Loucy (cell line): ENCODE data around the gene PNMA8C.

Experiments
- H2AFZ ChIP-seq: fragments of 200-600 bp; sonication (generic); 2 replicates; pipeline ENCODE4 v1.6.0; 2016; ENCODE audit warnings: antibody characterized with exemption, mild to moderate bottlenecking, low read length, moderate library complexity
- H3F3A ChIP-seq: fragments of 200-600 bp; 2 replicates; pipeline ENCODE4 v1.6.0; 2016; ENCODE audit warnings: antibody characterized with exemption, low read depth, mild to moderate bottlenecking
- H3K27me3 ChIP-seq: fragments of 200-600 bp; sonication (generic); 2 replicates; pipeline ENCODE4 v1.6.1; 2014; ENCODE audit warnings: low read length, mild to moderate bottlenecking; ENCODE audit not compliant: insufficient read depth, poor library complexity, severe bottlenecking
- H3K36me3 ChIP-seq: fragments of 200-600 bp; sonication (generic); 2 replicates; pipeline ENCODE4 v1.6.1; 2016; ENCODE audit warnings: low read length; ENCODE audit not compliant: insufficient read depth
- H3K4me1 ChIP-seq: fragments of 200-600 bp; sonication (generic); 2 replicates; pipeline ENCODE4 v1.5.1; 2014; ENCODE audit warnings: low read length, mild to moderate bottlenecking; ENCODE audit not compliant: insufficient read depth, poor library complexity, severe bottlenecking
- H3K4me2 ChIP-seq: fragments of 200-600 bp; sonication (generic); 2 replicates; pipeline ENCODE4 v1.6.0; 2014; ENCODE audit warnings: antibody characterized with exemption, low read length, low read depth, mild to moderate bottlenecking; ENCODE audit not compliant: poor library complexity, severe bottlenecking
- H3K4me3 ChIP-seq: fragments of 200-600 bp; sonication (generic); 2 replicates; pipeline ENCODE4 v1.5.1; 2014; ENCODE audit warnings: low read length, mild to moderate bottlenecking, mixed read lengths; ENCODE audit not compliant: poor library complexity, severe bottlenecking
- H3K79me2 ChIP-seq: fragments of 200-600 bp; sonication (generic); 2 replicates; pipeline ENCODE4 v1.6.1; 2014; ENCODE audit warnings: low read length; ENCODE audit not compliant: insufficient read depth
- H3K9ac ChIP-seq: fragments of 200-600 bp; sonication (generic); 2 replicates; pipeline ENCODE4 v1.6.0; 2014; ENCODE audit warnings: mild to moderate bottlenecking, low read depth, low read length, moderate library complexity; ENCODE audit not compliant: poor library complexity, severe bottlenecking
- H3K9me2 ChIP-seq: fragments of 200-600 bp; sonication (generic); replicated peaks from 2 replicates; pipeline ENCODE4 v1.6.1; 2016; ENCODE audit warnings: low read depth, low read length, mixed read lengths
- H3K9me3 ChIP-seq: fragments of 200-600 bp; sonication (generic); 2 replicates; pipeline ENCODE4 v1.6.1; 2014; ENCODE audit warnings: mild to moderate bottlenecking, antibody characterized with exemption, low read length, low read depth; ENCODE audit not compliant: insufficient read depth
- H4K20me1 ChIP-seq: fragments of 200-600 bp; sonication (generic); 2 replicates; pipeline ENCODE4 v1.6.0; 2014; ENCODE audit warnings: antibody characterized with exemption, low read length, mild to moderate bottlenecking; ENCODE audit not compliant: insufficient read depth, poor library complexity, severe bottlenecking
- CTCF ChIP-seq: fragments of 200-600 bp; sonication (generic); conservative IDR thresholded peaks from 2 replicates; pipeline ENCODE4 v1.5.1; 2014; ENCODE audit warnings: mild to moderate bottlenecking, antibody characterized with exemption, low read length
- EZH2phosphoT487 ChIP-seq: fragments of 200-600 bp; IDR thresholded peaks from 2 replicates; pipeline ENCODE4 v1.6.1; 2018; ENCODE audit warnings: antibody characterized with exemption, mild to moderate bottlenecking, moderate library complexity, borderline replicate concordance

PNMA8C gene

GRCh38 chr19:46428239-46429135 lies at the start of gene PNMA8C:
Gene PNMA8C, minus strand, starts transcription at chr19:46428936. Its CDS starts 577 bp downstream, at chr19:46428359.
- Histone ChIP-seq H3K79me2 (no peaks in the 10 kb centered on the region), H3K36me3 (no peaks in the 10 kb centered on the region), H3K9me2 (no peaks in the 10 kb centered on the region), H3K4me1 (no peaks in the 10 kb centered on the region), H3K9ac (no peak within 1 kb of the TSS), H3K27me3 (no peaks in the 10 kb centered on the region), H3F3A (no peaks in the 10 kb centered on the region), H2AFZ (no peak within 1 kb of the TSS), H4K20me1 (no peaks in the 10 kb centered on the region), H3K4me3 (no peak within 1 kb of the TSS), H3K4me2 (no peak within 1 kb of the TSS), H3K9me3 (no peaks in the 10 kb centered on the region)
- no peak for TF ChIP-seq CTCF
- TF ChIP-seq EZH2phosphoT487, result no peak

GRCh38 chr19:46475986-46476385 lies 47.2 kb upstream of the PNMA8C start:
- Histone ChIP-seq H3F3A (no peaks in the 10 kb centered on the region), H3K79me2 (no peaks in the 10 kb centered on the region), H3K9me2 (no peaks in the 10 kb centered on the region), H3K9ac (no peak overlapping the region), H3K4me3 (no peak overlapping the region), H4K20me1 (no peaks in the 10 kb centered on the region), H3K27me3 (no peaks in the 10 kb centered on the region), H3K4me2 (no peak overlapping the region), H3K4me1 (no peaks in the 10 kb centered on the region), H3K9me3 (no peaks in the 10 kb centered on the region), H3K36me3 (no peaks in the 10 kb centered on the region), H2AFZ (no peak overlapping the region)
- TF ChIP-seq EZH2phosphoT487 (no peak), CTCF (no peak)

- Histone ChIP-seq H3K79me2 (no peaks in the 10 kb centered on the region), H3K27me3 (no peaks in the 10 kb centered on the region), H2AFZ (no peak overlapping the region), H4K20me1 (no peaks in the 10 kb centered on the region), H3K9ac (no peak overlapping the region), H3K36me3 (no peaks in the 10 kb centered on the region), H3F3A (no peaks in the 10 kb centered on the region), H3K4me1 (no peaks in the 10 kb centered on the region), H3K4me2 (no peak overlapping the region), H3K9me2 (no peaks in the 10 kb centered on the region), H3K9me3 (no peaks in the 10 kb centered on the region), H3K4me3 (no peak overlapping the region)
- no peak for TF ChIP-seq CTCF
These were observed 45.5 kb upstream of the PNMA8C start for GRCh38 chr19:46474211-46474610.
